Heart right ventricle (tissue), 16 donors: ENCODE measurements around the gene PRELP. TPM values are rescaled to one million over a fixed set of nuclear protein-coding genes. Genes with fewer than 3 reads are reported as not detected.

Experiments
- ATAC-seq, 8 donors: fragments of 200-7000 bp; cut with Tn5 transposase; one replicate each; pipeline ENCODE4 v1.9.1; 2020; ENCODE audit warnings: mild to moderate bottlenecking in 8 of 8, moderate library complexity in 8 of 8, moderate number of reproducible peaks in 1 of 8
- DNase-seq, 2 donors: peaks; one replicate each; pipeline ENCODE4 v3.0.0-alpha.2; 2020
- H3K27ac ChIP-seq, 10 donors: fragments of 200-600 bp; sonication (generic) in 2 of 10; one replicate each; pipeline versions ENCODE4 v1.5.0 to v1.8.0; 2020 to 2022; ENCODE audit warnings: mild to moderate bottlenecking in 3 of 10
- H3K27me3 ChIP-seq, 7 donors: fragments of 200-600 bp; one replicate each; pipeline ENCODE4 v1.8.0; 2021 to 2022; ENCODE audit warnings: mild to moderate bottlenecking in 2 of 7
- H3K36me3 ChIP-seq, 9 donors: fragments of 200-600 bp; sonication (generic) in 1 of 9; one replicate each; pipeline versions ENCODE4 v1.5.0 to v1.8.0; 2020 to 2022; ENCODE audit warnings: mild to moderate bottlenecking in 2 of 9
- H3K4me1 ChIP-seq, 9 donors: fragments of 200-600 bp; sonication (generic) in 1 of 9; one replicate each; pipeline versions ENCODE4 v1.5.0 to v1.8.0; 2020 to 2022; ENCODE audit warnings: mild to moderate bottlenecking in 4 of 9
- H3K4me3 ChIP-seq, 10 donors: fragments of 200-600 bp; sonication (generic) in 2 of 10; one replicate each; pipeline versions ENCODE4 v1.5.0 to v1.8.0; 2020 to 2022; ENCODE audit warnings: mild to moderate bottlenecking in 7 of 10, moderate library complexity in 2 of 10
- H3K9me3 ChIP-seq, 11 donors: fragments of 200-600 bp in 10 of 11; sonication (generic) in 2 of 11; one replicate each; pipeline versions ENCODE4 v1.5.0 to v1.8.0; 2013 to 2022; ENCODE audit warnings: mild to moderate bottlenecking in 2 of 11, control low read depth in 1 of 11, moderate library complexity in 1 of 11
- WGBS, 2 donors: extraction: QIAGEN DNeasy Blood & Tissue Kit; methylation state at CpG; one replicate each; pipeline ENCODE4 v1.1.7; 2013; ENCODE audit warnings: inconsistent platforms in 1 of 2; 5-methylcytosine and 5-hydroxymethylcytosine counted together
- intact Hi-C, 10 donors: fragments of 100-400 bp; cut with DNase I; formaldehyde crosslinking; loops; one replicate each; pipeline versions ENCODE4 v1.11.1 to v1.14.2; 2022
- long read RNA-seq, 3 donors: library from polyadenylated mRNA; unstranded; transcript quantifications; one replicate each; pipeline ENCODE4 v2.0.0, GENCODE V29; 2020 to 2021
- polyA plus RNA-seq, 2 donors: library from polyadenylated mRNA; stranded (reverse); fragments of 200-250 nt; gene quantifications; one replicate each; pipeline ENCODE4 v1.2.3, GENCODE V29; 2013
- total RNA-seq, 10 donors: library from RNA; stranded (reverse); fragmentation: NEBNext Ultra II Directional in 3 of 10; extraction: Animal tissue kit (Norgen Biotek cat#: 25700) in 3 of 10; gene quantifications; one replicate each; pipeline versions ENCODE4 v1.2.1 to v1.2.4, GENCODE V29; 2021 to 2023
- TF ChIP-seq, protein P1 (sequence below), 9 donors: fragments of 200-600 bp; sonication (generic) in 2 of 9; IDR thresholded peaks; one replicate each; pipeline versions ENCODE4 v1.5.0 to v1.8.0; 2021 to 2022; ENCODE audit warnings: antibody characterized with exemption in 9 of 9, mild to moderate bottlenecking in 5 of 9, moderate library complexity in 1 of 9
- donor health status: Arrhythmogenic right ventricular cardiomyopathy.
- donor health status: ischemic (EF 13 %, LVEDD 7.1; RV severe dilation, severe dysfunction).
- donor health status: healthy with polysubstance abuse.
- donor health status: DM: no; HTN: yes; CAD: no.
- donor health status: DM: no; HTN: no; CAD: no.
- donor health status: ischemic (EF 25% LVEDD 6.9; RV normal size, moderate dysfunction).
- donor health status: ischemic (EF 25% LVEDD 5.7; RV mildly dilated, moderate dysfunction).
- donor health status: healthy.
- donor health status: DM: yes; HTN: yes; CAD: no.
- donor health status: Ischemic cardiomyopathy.
- donor health status: ischemic (EF 35%, LVEDD 5.7; RV mildly dilated, moderate dysfunction).
- donor health status: nonischemic (EF 11% LVEDD 7.7; RV severe dilation, severe dysfunction).
- donor health status: DM: yes; HTN: yes; CAD: no.
- donor health status: PGD.
- donor health status: ischemic (EF 29% LVEDD 5.4; RV normal size, mild dysfunction).
- donor health status: nonischemic (EF 23%, LVEDD 6.1; RV moderate dilation, normal function).

Gene PRELP
- total RNA-seq, result 10 to 100 TPM in 7 of 10 donors, 1 to 10 TPM in 3; 3.3 to 37.1 (median 14.1) TPM
- polyA plus RNA-seq, result 10 to 100 TPM; 15.0 to 15.3 TPM
- long read RNA-seq, donor 1, full-length matches to known transcripts, result 25 of 40 reads
- long read RNA-seq, donor 1, partial matches to known transcripts, result 5 of 40 reads
- long read RNA-seq, donor 1, other reads (novel, unspliced or antisense), result 10 of 40 reads
- long read RNA-seq, donor 2, full-length matches to known transcripts, result 18 of 32 reads
- long read RNA-seq, donor 2, partial matches to known transcripts, result 11 of 32 reads
- long read RNA-seq, donor 2, other reads (novel, unspliced or antisense), result 3 of 32 reads
- long read RNA-seq, donor 3, full-length matches to known transcripts, result 10 of 35 reads
- long read RNA-seq, donor 3, partial matches to known transcripts, result 22 of 35 reads
- long read RNA-seq, donor 3, other reads (novel, unspliced or antisense), result 3 of 35 reads

DNA sequence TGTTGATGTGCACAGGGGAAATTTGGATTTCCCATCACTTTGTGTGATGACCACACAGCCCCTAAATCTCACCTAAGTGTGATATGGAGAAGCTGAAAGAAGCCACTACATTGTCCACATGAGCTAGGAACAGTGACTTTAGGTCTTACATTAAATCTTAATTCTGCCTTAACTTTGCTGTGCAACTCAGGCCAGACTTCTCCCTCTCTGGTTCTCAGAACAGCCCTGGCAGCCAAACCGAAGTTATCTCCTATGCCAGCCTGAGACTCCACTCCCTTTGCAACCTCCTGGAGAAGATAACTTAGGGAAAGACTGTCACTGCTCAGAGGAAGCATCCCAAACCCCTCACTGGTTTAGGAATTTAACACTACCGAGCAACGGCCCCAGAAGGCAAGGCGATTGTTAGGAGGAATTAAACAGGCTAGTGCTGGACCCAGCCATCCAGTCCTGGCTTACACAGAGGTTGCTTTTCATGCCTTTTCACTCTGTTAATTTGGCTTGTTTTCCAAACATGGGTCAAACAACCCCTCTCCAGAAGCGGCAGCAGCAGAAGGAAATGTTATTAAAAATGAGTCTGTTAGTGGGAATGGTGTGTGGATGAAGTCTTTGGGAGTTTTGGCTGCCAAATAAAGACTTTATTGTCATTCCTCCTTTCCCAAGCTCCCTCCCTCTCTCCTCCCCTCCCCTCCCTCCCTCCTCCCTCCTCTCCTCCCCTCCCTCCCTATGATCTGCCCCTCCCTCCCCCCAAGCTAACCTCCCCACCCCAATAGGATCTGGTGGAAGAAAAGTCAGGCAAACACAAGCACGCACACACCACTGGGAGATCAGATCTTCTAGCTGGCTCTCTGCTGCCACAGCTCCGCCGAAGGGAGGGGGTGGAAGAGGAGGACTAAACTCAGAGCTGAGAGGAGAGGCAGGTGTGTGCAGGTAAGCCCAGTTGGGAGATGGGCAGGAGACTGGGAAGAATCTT, at the start of gene PRELP:
Gene PRELP (plus strand): TSS at position 795 of the 970 bp plus-strand sequence. CDS start 7,379 bp downstream, outside the sequence.
- intact Hi-C loops, result loop anchor here in 2 of 10 donors (1.0 to 5.0 kb wide), 2 partner anchors 33 to 48 kb away; no protein-coding TSS in a partner anchor
- WGBS, 2 donors, result 40 to 46% methylated on average over 8 of the region's 8 CpGs
- Histone ChIP-seq H3K9me3 (no peaks in the 10 kb centered on the region), H3K4me1 (peaks cover 0 to 52% (median 6%) of the 10 kb centered on the region in 9 donors), H3K27me3 (peaks cover 0 to 15% (median 0%) of the 10 kb centered on the region in 7 donors), H3K4me3 (peak within 1 kb of the TSS in 9 of 10 donors; percentile 26 to 60 (median 47)), H3K36me3 (no peaks in the 10 kb centered on the region), H3K27ac (peak within 1 kb of the TSS; percentile 44 to 83 (median 76))
- TF ChIP-seq, protein P1, sequence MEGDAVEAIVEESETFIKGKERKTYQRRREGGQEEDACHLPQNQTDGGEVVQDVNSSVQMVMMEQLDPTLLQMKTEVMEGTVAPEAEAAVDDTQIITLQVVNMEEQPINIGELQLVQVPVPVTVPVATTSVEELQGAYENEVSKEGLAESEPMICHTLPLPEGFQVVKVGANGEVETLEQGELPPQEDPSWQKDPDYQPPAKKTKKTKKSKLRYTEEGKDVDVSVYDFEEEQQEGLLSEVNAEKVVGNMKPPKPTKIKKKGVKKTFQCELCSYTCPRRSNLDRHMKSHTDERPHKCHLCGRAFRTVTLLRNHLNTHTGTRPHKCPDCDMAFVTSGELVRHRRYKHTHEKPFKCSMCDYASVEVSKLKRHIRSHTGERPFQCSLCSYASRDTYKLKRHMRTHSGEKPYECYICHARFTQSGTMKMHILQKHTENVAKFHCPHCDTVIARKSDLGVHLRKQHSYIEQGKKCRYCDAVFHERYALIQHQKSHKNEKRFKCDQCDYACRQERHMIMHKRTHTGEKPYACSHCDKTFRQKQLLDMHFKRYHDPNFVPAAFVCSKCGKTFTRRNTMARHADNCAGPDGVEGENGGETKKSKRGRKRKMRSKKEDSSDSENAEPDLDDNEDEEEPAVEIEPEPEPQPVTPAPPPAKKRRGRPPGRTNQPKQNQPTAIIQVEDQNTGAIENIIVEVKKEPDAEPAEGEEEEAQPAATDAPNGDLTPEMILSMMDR (IDR thresholded peaks at IDR 0.05), result no peak
- ATAC-seq, result peak; percentile 50 to 73 (median 67)
- peak; percentile 36 to 43 for DNase-seq

GRCh38 chr1:203426366-203426765, 49.2 kb upstream of the PRELP start:
- TF ChIP-seq, protein P1 (IDR thresholded peaks at IDR 0.05), result no peak
- H3K27ac ChIP-seq, result no peak overlapping the region
- intact Hi-C loops, result loop anchor here in 1 of 10 donors (5.0 kb wide), 1 partner anchor 44 kb away; no protein-coding TSS in a partner anchor
- H3K4me1 ChIP-seq, result peaks cover 0 to 14% (median 5%) of the 10 kb centered on the region in 9 donors
- DNase-seq, result no peak
- no peak for ATAC-seq
- peaks cover 0 to 17% (median 0%) of the 10 kb centered on the region in 7 donors for H3K27me3 ChIP-seq
- 80 to 82% methylated on average over 5 of the region's 5 CpGs for WGBS, 2 donors
- H3K36me3 ChIP-seq, result no peaks in the 10 kb centered on the region
- H3K4me3 ChIP-seq, result no peak overlapping the region
- H3K9me3 ChIP-seq, result no peaks in the 10 kb centered on the region

GRCh38 chr1:203426870-203427269, 48.7 kb upstream of the PRELP start:
- ATAC-seq (no peak), DNase-seq (no peak)
- no peaks in the 10 kb centered on the region for H3K36me3 ChIP-seq
- no peak overlapping the region for H3K27ac ChIP-seq
- no peak overlapping the region for H3K4me3 ChIP-seq
- TF ChIP-seq, protein P1 (IDR thresholded peaks at IDR 0.05), result no peak
- H3K27me3 ChIP-seq, result peaks cover 0 to 17% (median 0%) of the 10 kb centered on the region in 7 donors
- H3K4me1 ChIP-seq, result peaks cover 0 to 14% (median 5%) of the 10 kb centered on the region in 9 donors
- H3K9me3 ChIP-seq, result no peaks in the 10 kb centered on the region
- 93 to 98% methylated on average over 2 of the region's 2 CpGs for WGBS, 2 donors
- intact Hi-C loops, result loop anchor here in 2 of 10 donors (1.0 to 5.0 kb wide), 2 partner anchors 45 to 48 kb away; partner anchors contain the start of gene PRELP (in 1 of the 2)
